HEK293 (cell line): ENCODE results near the gene PRELID3B.

ENCODE experiments used
- SCRT2 ChIP-seq: fragments of 450-650 bp; formaldehyde crosslinking; IDR thresholded peaks from 2 replicates; pipeline ENCODE4 v1.5.1; 2016; ENCODE audit warnings: missing biosample characterization, missing genetic modification characterization
- SP2 ChIP-seq: fragments of 450-650 bp; formaldehyde crosslinking; IDR thresholded peaks from 2 replicates; pipeline ENCODE4 v1.5.1; 2016; ENCODE audit warnings: missing biosample characterization, missing genetic modification characterization
- ZBTB17 ChIP-seq: fragments of 450-650 bp; formaldehyde crosslinking; IDR thresholded peaks from 2 replicates; pipeline ENCODE4 v1.5.1; 2016; ENCODE audit warnings: missing biosample characterization, missing genetic modification characterization
- ZNF138 ChIP-seq: fragments of 450-650 bp; formaldehyde crosslinking; IDR thresholded peaks from 2 replicates; pipeline ENCODE4 v1.5.1; 2016; ENCODE audit warnings: missing biosample characterization, missing genetic modification characterization, borderline replicate concordance
- ZNF221 ChIP-seq: fragments of 450-650 bp; formaldehyde crosslinking; IDR thresholded peaks from 2 replicates; pipeline ENCODE4 v1.5.1; 2017; ENCODE audit warnings: missing biosample characterization, missing genetic modification characterization, borderline replicate concordance
- ZNF274 ChIP-seq, 2 experiments: fragments of 200-500 bp in 1 of 2; fragments of 450-650 bp in 1 of 2; sonication (Bioruptor generic) in 1 of 2; formaldehyde crosslinking in 1 of 2; IDR thresholded peaks; 2 replicates each; pipeline versions ENCODE4 v1.5.1 to v1.6.1; 2014 to 2016; ENCODE audit warnings: borderline replicate concordance in 1 of 2, inconsistent platforms in 1 of 2, low read length in 1 of 2, missing biosample characterization in 1 of 2, missing genetic modification characterization in 1 of 2
- ZNF560 ChIP-seq: fragments of 450-650 bp; formaldehyde crosslinking; IDR thresholded peaks from 2 replicates; pipeline ENCODE4 v1.5.1; 2017; ENCODE audit warnings: missing biosample characterization, missing genetic modification characterization, borderline replicate concordance
- TF ChIP-seq, protein P1 (sequence below): fragments of 450-650 bp; formaldehyde crosslinking; IDR thresholded peaks from 2 replicates; pipeline ENCODE4 v1.5.1; 2016; ENCODE audit warnings: missing biosample characterization, missing genetic modification characterization
- TF ChIP-seq, protein P2 (sequence below): fragments of 450-650 bp; formaldehyde crosslinking; IDR thresholded peaks from 2 replicates; pipeline ENCODE4 v1.5.1; 2017; ENCODE audit warnings: missing biosample characterization, missing genetic modification characterization
- TF ChIP-seq, protein P3 (sequence below): fragments of 450-650 bp; formaldehyde crosslinking; IDR thresholded peaks from 2 replicates; pipeline ENCODE4 v1.5.1; 2016; ENCODE audit warnings: missing biosample characterization, missing genetic modification characterization
- TF ChIP-seq, protein P4 (sequence below): fragments of 450-650 bp; formaldehyde crosslinking; IDR thresholded peaks from 2 replicates; pipeline ENCODE4 v1.5.1; 2016; ENCODE audit warnings: missing biosample characterization, missing genetic modification characterization

DNA sequence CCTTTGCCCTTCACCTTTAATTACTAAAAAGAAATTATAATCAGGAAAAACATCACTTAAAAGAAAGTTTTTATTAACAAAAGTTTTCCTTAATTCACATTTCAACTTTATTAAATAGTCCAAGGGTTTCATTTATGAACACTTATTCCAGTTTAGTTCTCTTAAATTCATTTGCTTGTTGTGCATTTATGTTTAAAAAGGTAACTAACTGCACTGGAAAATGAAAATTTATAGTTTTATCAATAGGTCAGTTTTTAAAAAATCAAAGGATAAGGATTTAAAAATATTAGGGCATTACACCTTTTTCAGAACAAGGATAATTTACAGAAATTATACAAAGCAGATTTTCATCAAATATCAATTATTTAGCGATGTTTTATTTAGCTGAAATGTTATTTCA lies 9.5 kb downstream of the PRELID3B start:
- TF ChIP-seq, protein P1, sequence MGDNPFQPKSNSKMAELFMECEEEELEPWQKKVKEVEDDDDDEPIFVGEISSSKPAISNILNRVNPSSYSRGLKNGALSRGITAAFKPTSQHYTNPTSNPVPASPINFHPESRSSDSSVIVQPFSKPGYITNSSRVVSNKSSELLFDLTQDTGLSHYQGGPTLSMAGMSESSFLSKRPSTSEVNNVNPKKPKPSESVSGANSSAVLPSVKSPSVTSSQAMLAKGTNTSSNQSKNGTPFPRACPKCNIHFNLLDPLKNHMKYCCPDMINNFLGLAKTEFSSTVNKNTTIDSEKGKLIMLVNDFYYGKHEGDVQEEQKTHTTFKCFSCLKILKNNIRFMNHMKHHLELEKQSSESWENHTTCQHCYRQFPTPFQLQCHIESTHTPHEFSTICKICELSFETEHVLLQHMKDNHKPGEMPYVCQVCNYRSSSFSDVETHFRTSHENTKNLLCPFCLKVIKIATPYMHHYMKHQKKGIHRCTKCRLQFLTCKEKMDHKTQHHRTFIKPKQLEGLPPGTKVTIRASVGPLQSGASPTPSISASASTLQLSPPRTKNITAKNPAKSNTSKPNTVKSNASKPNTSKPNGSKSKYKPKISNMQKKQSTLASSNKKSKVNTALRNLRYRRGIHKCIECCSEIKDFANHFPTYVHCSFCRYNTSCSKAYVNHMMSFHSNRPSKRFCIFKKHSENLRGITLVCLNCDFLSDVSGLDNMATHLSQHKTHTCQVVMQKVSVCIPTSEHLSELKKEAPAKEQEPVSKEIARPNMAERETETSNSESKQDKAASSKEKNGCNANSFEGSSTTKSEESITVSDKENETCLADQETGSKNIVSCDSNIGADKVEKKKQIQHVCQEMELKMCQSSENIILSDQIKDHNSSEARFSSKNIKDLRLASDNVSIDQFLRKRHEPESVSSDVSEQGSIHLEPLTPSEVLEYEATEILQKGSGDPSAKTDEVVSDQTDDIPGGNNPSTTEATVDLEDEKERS (tag by site-specific recombination): no peak
- TF ChIP-seq SP2 (tag by site-specific recombination) (no peak), ZNF274 (IDR thresholded peaks at IDR 0.05; ENCODE audit: low read length) (no peak), ZNF274 (tag by site-specific recombination; IDR thresholded peaks at IDR 0.05; ENCODE audit: borderline replicate concordance) (no peak), ZNF221 (no peak), ZNF560 (tag by site-specific recombination) (no peak), SCRT2 (no peak), ZNF138 (tag by site-specific recombination) (no peak), ZBTB17 (tag by site-specific recombination) (no peak)
- TF ChIP-seq, protein P2, sequence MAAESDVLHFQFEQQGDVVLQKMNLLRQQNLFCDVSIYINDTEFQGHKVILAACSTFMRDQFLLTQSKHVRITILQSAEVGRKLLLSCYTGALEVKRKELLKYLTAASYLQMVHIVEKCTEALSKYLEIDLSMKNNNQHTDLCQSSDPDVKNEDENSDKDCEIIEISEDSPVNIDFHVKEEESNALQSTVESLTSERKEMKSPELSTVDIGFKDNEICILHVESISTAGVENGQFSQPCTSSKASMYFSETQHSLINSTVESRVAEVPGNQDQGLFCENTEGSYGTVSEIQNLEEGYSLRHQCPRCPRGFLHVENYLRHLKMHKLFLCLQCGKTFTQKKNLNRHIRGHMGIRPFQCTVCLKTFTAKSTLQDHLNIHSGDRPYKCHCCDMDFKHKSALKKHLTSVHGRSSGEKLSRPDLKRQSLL (tag by site-specific recombination): no peak
- TF ChIP-seq, protein P3, sequence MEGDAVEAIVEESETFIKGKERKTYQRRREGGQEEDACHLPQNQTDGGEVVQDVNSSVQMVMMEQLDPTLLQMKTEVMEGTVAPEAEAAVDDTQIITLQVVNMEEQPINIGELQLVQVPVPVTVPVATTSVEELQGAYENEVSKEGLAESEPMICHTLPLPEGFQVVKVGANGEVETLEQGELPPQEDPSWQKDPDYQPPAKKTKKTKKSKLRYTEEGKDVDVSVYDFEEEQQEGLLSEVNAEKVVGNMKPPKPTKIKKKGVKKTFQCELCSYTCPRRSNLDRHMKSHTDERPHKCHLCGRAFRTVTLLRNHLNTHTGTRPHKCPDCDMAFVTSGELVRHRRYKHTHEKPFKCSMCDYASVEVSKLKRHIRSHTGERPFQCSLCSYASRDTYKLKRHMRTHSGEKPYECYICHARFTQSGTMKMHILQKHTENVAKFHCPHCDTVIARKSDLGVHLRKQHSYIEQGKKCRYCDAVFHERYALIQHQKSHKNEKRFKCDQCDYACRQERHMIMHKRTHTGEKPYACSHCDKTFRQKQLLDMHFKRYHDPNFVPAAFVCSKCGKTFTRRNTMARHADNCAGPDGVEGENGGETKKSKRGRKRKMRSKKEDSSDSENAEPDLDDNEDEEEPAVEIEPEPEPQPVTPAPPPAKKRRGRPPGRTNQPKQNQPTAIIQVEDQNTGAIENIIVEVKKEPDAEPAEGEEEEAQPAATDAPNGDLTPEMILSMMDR (tag by site-specific recombination): no peak
- TF ChIP-seq, protein P4, sequence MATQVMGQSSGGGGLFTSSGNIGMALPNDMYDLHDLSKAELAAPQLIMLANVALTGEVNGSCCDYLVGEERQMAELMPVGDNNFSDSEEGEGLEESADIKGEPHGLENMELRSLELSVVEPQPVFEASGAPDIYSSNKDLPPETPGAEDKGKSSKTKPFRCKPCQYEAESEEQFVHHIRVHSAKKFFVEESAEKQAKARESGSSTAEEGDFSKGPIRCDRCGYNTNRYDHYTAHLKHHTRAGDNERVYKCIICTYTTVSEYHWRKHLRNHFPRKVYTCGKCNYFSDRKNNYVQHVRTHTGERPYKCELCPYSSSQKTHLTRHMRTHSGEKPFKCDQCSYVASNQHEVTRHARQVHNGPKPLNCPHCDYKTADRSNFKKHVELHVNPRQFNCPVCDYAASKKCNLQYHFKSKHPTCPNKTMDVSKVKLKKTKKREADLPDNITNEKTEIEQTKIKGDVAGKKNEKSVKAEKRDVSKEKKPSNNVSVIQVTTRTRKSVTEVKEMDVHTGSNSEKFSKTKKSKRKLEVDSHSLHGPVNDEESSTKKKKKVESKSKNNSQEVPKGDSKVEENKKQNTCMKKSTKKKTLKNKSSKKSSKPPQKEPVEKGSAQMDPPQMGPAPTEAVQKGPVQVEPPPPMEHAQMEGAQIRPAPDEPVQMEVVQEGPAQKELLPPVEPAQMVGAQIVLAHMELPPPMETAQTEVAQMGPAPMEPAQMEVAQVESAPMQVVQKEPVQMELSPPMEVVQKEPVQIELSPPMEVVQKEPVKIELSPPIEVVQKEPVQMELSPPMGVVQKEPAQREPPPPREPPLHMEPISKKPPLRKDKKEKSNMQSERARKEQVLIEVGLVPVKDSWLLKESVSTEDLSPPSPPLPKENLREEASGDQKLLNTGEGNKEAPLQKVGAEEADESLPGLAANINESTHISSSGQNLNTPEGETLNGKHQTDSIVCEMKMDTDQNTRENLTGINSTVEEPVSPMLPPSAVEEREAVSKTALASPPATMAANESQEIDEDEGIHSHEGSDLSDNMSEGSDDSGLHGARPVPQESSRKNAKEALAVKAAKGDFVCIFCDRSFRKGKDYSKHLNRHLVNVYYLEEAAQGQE (tag by site-specific recombination): no peak
